Fibroblast of lung (primary cell): ENCODE data around the gene ELAVL2. TPM values are rescaled to one million over a fixed set of nuclear protein-coding genes. Genes with fewer than 3 reads are reported as not detected.

Experiments
- DNase-seq, 2 donors: peaks; one replicate each; pipeline versions ENCODE4 v3.0.0 to v3.0.0-alpha.2; 2010; ENCODE audit warnings: low read depth in 2 of 2
- H2AFZ ChIP-seq: 2 replicates; pipeline ENCODE4 v1.5.1; 2012; ENCODE audit warnings: low read length, control low read depth, inconsistent platforms
- H3K27ac ChIP-seq: 2 replicates; pipeline ENCODE4 v1.5.1; 2011; ENCODE audit warnings: low read length, control low read depth; ENCODE audit not compliant: insufficient read depth
- H3K27me3 ChIP-seq: 2 replicates; pipeline ENCODE4 v1.5.1; 2011; ENCODE audit warnings: mild to moderate bottlenecking, low read length; ENCODE audit not compliant: control insufficient read depth, insufficient read depth
- H3K36me3 ChIP-seq: 2 replicates; pipeline ENCODE4 v1.5.1; 2011; ENCODE audit warnings: low read length; ENCODE audit not compliant: control insufficient read depth, insufficient read depth
- H3K4me1 ChIP-seq: 2 replicates; pipeline ENCODE4 v1.5.1; 2011; ENCODE audit warnings: low read length; ENCODE audit not compliant: control insufficient read depth, insufficient read depth; ENCODE audit errors: extremely low read depth
- H3K4me2 ChIP-seq: 2 replicates; pipeline ENCODE4 v1.5.1; 2011; ENCODE audit warnings: low read length, control low read depth; ENCODE audit not compliant: insufficient read depth; ENCODE audit errors: extremely low read depth
- H3K4me3 ChIP-seq, 4 experiments: fragments of 200-600 bp in 1 of 4; sonication (generic) in 1 of 4; replicated peaks in 1 of 4; 2 replicates each; pipeline ENCODE4 v1.5.1; 2011 to 2016; ENCODE audit warnings: low read length in 4 of 4, low read depth in 3 of 4, mild to moderate bottlenecking in 3 of 4, control low read depth in 2 of 4, inconsistent platforms in 1 of 4, mixed read lengths in 1 of 4; ENCODE audit not compliant: insufficient read depth in 1 of 4; ENCODE audit errors: control extremely low read depth in 1 of 4
- H3K79me2 ChIP-seq: 2 replicates; pipeline ENCODE4 v1.5.1; 2012; ENCODE audit warnings: mild to moderate bottlenecking, low read length, inconsistent platforms; ENCODE audit not compliant: control insufficient read depth, insufficient read depth
- H3K9ac ChIP-seq: 2 replicates; pipeline ENCODE4 v1.5.1; 2011; ENCODE audit warnings: mild to moderate bottlenecking, low read length, control low read depth; ENCODE audit not compliant: insufficient read depth
- H3K9me3 ChIP-seq: 2 replicates; pipeline ENCODE4 v1.5.1; 2012; ENCODE audit warnings: low read depth, low read length; ENCODE audit not compliant: control insufficient read depth, insufficient read depth
- H4K20me1 ChIP-seq: 2 replicates; pipeline ENCODE4 v1.5.1; 2011; ENCODE audit warnings: low read length; ENCODE audit not compliant: control insufficient read depth, insufficient read depth; ENCODE audit errors: extremely low read depth
- EZH2 ChIP-seq: IDR thresholded peaks from 2 replicates; pipeline ENCODE4 v1.5.1; 2012; ENCODE audit warnings: low read length, control low read depth, mild to moderate bottlenecking; ENCODE audit errors: missing control alignments
- polyA plus RNA-seq, 2 donors: library from polyadenylated mRNA; depleted of rRNA in 1 of 2; stranded (reverse) in 1 of 2; unstranded in 1 of 2; fragments of >200 nt; gene quantifications; 2 replicates each; pipeline ENCODE4 v1.2.1, GENCODE V29; 2011 to 2012; ENCODE audit warnings: missing spikeins in 1 of 2
- total RNA-seq: library from RNA; depleted of rRNA; stranded (reverse); fragments of >200 nt; gene quantifications from 2 replicates; pipeline ENCODE4 v1.2.1, GENCODE V29; 2014
- TF ChIP-seq, protein P1 (sequence below), 2 donors: IDR thresholded peaks in 1 of 2; conservative IDR thresholded peaks in 1 of 2; 1 replicate in 1 of 2; 2 replicates in 1 of 2; pipeline ENCODE4 v1.5.1; 2011 to 2012; ENCODE audit warnings: low read length in 2 of 2, control low read depth in 1 of 2, inconsistent platforms in 1 of 2, low read depth in 1 of 2, mild to moderate bottlenecking in 1 of 2

The ELAVL2 gene
- total and polyA plus RNA-seq, 2 donors (not counting 1 experiment from before 2014, with no cell fraction given), result under 0.01 to 0.03 TPM

DNA sequence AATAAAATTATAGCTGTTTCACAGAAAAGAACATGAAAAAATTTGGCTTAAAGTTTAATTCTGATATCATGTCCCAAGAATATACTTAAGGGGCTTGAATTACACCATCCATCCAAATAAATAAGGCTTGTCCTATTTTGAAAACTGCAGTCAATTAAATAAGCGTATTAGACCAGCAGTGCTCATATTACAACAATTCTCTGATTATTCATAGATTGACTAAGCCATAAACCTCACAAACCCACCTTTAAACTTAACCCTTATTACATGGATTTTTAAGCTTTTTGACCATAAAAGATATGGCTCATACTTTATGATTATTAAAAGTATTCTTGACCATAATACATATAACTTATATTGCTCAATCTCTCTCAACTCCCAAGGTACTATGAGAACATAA, 127.9 kb downstream of the ELAVL2 start:
- Histone ChIP-seq H3K9ac (no peak overlapping the region), H3K4me3 (no peak overlapping the region), H3K79me2 (no peaks in the 10 kb centered on the region), H3K9me3 (no peaks in the 10 kb centered on the region), H4K20me1 (no peaks in the 10 kb centered on the region), H2AFZ (no peak overlapping the region), H3K4me1 (no peaks in the 10 kb centered on the region), H3K36me3 (no peaks in the 10 kb centered on the region), H3K4me2 (no peak overlapping the region), H3K27me3 (no peaks in the 10 kb centered on the region), H3K27ac (no peak overlapping the region)
- no peak for DNase-seq
- no peak for TF ChIP-seq EZH2
- TF ChIP-seq, protein P1, sequence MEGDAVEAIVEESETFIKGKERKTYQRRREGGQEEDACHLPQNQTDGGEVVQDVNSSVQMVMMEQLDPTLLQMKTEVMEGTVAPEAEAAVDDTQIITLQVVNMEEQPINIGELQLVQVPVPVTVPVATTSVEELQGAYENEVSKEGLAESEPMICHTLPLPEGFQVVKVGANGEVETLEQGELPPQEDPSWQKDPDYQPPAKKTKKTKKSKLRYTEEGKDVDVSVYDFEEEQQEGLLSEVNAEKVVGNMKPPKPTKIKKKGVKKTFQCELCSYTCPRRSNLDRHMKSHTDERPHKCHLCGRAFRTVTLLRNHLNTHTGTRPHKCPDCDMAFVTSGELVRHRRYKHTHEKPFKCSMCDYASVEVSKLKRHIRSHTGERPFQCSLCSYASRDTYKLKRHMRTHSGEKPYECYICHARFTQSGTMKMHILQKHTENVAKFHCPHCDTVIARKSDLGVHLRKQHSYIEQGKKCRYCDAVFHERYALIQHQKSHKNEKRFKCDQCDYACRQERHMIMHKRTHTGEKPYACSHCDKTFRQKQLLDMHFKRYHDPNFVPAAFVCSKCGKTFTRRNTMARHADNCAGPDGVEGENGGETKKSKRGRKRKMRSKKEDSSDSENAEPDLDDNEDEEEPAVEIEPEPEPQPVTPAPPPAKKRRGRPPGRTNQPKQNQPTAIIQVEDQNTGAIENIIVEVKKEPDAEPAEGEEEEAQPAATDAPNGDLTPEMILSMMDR (conservative IDR thresholded peaks at IDR 0.05 in 1 of 2, IDR thresholded peaks at IDR 0.05 in 1 of 2; ENCODE audit: low read depth in 1 of 2, low read length in 2 of 2), result no peak

DNA sequence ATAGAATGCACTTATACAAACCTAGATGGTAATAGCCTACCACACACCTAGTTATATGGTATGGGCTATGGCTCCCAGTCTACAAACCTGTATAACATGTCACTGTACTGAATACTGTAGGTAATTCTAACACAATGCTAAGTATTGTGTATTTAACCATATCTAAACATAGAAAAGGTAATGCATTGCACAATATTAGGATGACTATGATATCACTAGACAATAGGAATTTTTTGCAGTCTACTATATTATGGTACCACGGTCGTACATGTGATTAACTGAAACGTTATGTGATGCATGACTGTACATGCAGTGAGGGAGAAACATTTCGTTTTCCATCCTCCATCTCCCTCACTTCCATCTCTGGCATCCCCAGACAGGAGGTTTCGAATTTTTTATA, 130.5 kb downstream of the ELAVL2 start:
- Histone ChIP-seq H3K27ac (no peak overlapping the region), H2AFZ (no peak overlapping the region), H3K9ac (no peak overlapping the region), H3K36me3 (no peaks in the 10 kb centered on the region), H3K9me3 (no peaks in the 10 kb centered on the region), H3K79me2 (no peaks in the 10 kb centered on the region), H4K20me1 (no peaks in the 10 kb centered on the region), H3K4me2 (no peak overlapping the region), H3K4me3 (no peak overlapping the region), H3K27me3 (no peaks in the 10 kb centered on the region), H3K4me1 (no peaks in the 10 kb centered on the region)
- no peak for TF ChIP-seq EZH2
- TF ChIP-seq, protein P1 (conservative IDR thresholded peaks at IDR 0.05 in 1 of 2, IDR thresholded peaks at IDR 0.05 in 1 of 2; ENCODE audit: low read depth in 1 of 2, low read length in 2 of 2), result no peak
- no peak for DNase-seq

DNA sequence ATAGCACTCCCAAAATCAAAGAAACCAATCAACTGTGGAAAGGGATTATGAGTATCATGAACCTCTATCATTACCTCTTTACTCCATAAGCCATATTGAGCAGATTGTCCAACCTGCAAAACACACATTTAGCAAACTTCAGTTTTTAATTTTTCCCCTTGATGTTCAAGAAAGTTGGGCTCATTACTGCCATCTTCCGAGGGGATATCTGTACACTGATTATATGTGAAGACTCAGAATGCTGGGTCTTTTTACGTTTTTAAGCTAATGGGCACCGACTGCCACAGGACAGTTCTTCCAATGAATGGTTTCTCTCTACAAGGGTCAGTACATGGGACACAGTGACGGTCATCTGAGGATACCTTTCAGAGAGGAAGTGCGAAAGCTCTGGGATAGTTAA, 132.7 kb downstream of the ELAVL2 start:
- no peak for DNase-seq
- Histone ChIP-seq H2AFZ (no peak overlapping the region), H3K4me1 (no peaks in the 10 kb centered on the region), H3K27ac (no peak overlapping the region), H3K79me2 (no peaks in the 10 kb centered on the region), H4K20me1 (no peaks in the 10 kb centered on the region), H3K27me3 (no peaks in the 10 kb centered on the region), H3K9ac (no peak overlapping the region), H3K4me2 (no peak overlapping the region), H3K9me3 (no peaks in the 10 kb centered on the region), H3K36me3 (no peaks in the 10 kb centered on the region), H3K4me3 (no peak overlapping the region)
- TF ChIP-seq EZH2, result no peak
- TF ChIP-seq, protein P1 (conservative IDR thresholded peaks at IDR 0.05 in 1 of 2, IDR thresholded peaks at IDR 0.05 in 1 of 2; ENCODE audit: low read depth in 1 of 2, low read length in 2 of 2), result no peak
